Activated T-cell treated with anti-CD3 and anti-CD28 coated beads, Interleukin-2, amount 50 U/mL, for 72 hours (primary cell): ENCODE measurements around the gene SIRT5. TPM values are rescaled to one million over a fixed set of nuclear protein-coding genes. Genes with fewer than 3 reads are reported as not detected.

Experiments
- ATAC-seq, 2 donors: fragments of 150-1000 bp; cut with Tn5 transposase; replicated peaks in 1 of 2; 2 replicates each; pipeline ENCODE4 v1.10.0; 2021; ENCODE audit warnings: moderate library complexity in 2 of 2, mild to moderate bottlenecking in 1 of 2
- DNase-seq, 2 donors: peaks; one replicate each; pipeline ENCODE4 v3.0.0; 2021 to 2022; ENCODE audit warnings: mixed read lengths in 1 of 2
- H3K27ac Mint-ChIP-seq: one replicate; pipeline ENCODE4 v1.8.0; 2022; ENCODE audit warnings: mild to moderate bottlenecking, moderate library complexity, mixed read lengths
- H3K27me3 Mint-ChIP-seq: one replicate; pipeline ENCODE4 v1.8.0; 2022; ENCODE audit warnings: low read depth, mixed read lengths
- H3K36me3 Mint-ChIP-seq, 2 donors: one replicate each; pipeline ENCODE4 v1.8.0; 2022; ENCODE audit warnings: mixed read lengths in 2 of 2, mild to moderate bottlenecking in 1 of 2; ENCODE audit not compliant: insufficient read depth in 2 of 2
- H3K4me1 Mint-ChIP-seq: one replicate; pipeline ENCODE4 v1.8.0; 2022; ENCODE audit warnings: low read depth, mixed read lengths
- H3K4me3 Mint-ChIP-seq, 2 donors: one replicate each; pipeline ENCODE4 v1.8.0; 2022; ENCODE audit warnings: mild to moderate bottlenecking in 2 of 2, mixed read lengths in 2 of 2, moderate library complexity in 2 of 2
- H3K9me3 Mint-ChIP-seq, 2 donors: one replicate each; pipeline ENCODE4 v1.8.0; 2022; ENCODE audit warnings: mixed read lengths in 2 of 2
- total RNA-seq, 2 donors: library from RNA; stranded (reverse); gene quantifications; one replicate each; pipeline ENCODE4 v1.2.3, GENCODE V29; 2022

Gene SIRT5
- total RNA-seq, 2 donors from 2014 or later: 12.2 to 14.3 TPM

- Mint-ChIP-seq H3K4me1 (peaks cover 77% of the 10 kb centered on the region), H3K9me3 (no peaks in the 10 kb centered on the region), H3K27me3 (no peaks in the 10 kb centered on the region), H3K4me3 (peak overlapping the region; percentile 4 to 55), H3K27ac (peak overlapping the region; percentile 64), H3K36me3 (no peaks in the 10 kb centered on the region)
- DNase-seq (no peak), ATAC-seq (no peak)
These were observed 88.4 kb downstream of the SIRT5 start for GRCh38 chr6:13662651-13663334.

GRCh38 chr6:13663986-13664385 lies 89.6 kb downstream of the SIRT5 start:
- ATAC-seq: no peak
- peak overlapping the region; percentile 2 to 55 for H3K4me3 Mint-ChIP-seq
- no peaks in the 10 kb centered on the region for H3K27me3 Mint-ChIP-seq
- H3K36me3 Mint-ChIP-seq: no peaks in the 10 kb centered on the region
- no peak overlapping the region for H3K27ac Mint-ChIP-seq
- H3K9me3 Mint-ChIP-seq: no peaks in the 10 kb centered on the region
- peaks cover 89% of the 10 kb centered on the region for H3K4me1 Mint-ChIP-seq
- DNase-seq: no peak

Other genes with a start within 250 kb of the SIRT5 start
- gene TBC1D7, start 246.1 kb upstream of the SIRT5 start, total RNA-seq: 10 to 100 TPM; 20.3 to 22.8 TPM
- 1 to 10 TPM; 3.3 to 5.2 TPM for gene GFOD1, start 87.0 kb upstream of the SIRT5 start, total RNA-seq
- 10 to 100 TPM; 51.5 to 54.3 TPM for gene NOL7, start 40.7 kb downstream of the SIRT5 start, total RNA-seq
- gene RANBP9, start 137.2 kb downstream of the SIRT5 start, total RNA-seq: 10 to 100 TPM; 74.9 to 78.0 TPM
- gene MCUR1, start 240.0 kb downstream of the SIRT5 start, total RNA-seq: 10 to 100 TPM; 24.8 to 31.6 TPM